ENCODE results near the gene FAT2.

The FAT2 gene

DNA sequence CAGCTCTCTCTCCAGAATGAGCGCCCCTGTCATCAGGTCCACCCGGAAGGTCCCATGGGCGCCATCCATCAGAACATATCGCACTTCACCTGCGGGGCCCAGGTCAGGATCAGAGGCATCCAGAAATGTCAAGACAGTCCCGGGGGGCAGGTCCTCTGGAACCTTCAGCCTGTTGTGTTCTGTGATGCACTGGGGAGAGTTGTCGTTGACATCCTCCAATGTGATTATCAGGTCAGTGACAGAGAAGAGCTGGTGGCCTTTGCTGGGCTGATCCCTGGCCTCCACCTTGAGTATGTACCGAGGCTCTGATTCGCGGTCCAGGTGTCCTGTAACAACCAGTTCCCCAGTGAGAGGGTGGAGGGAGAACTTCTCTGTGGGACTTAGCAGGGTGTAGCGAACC lies 25.2 kb downstream of the FAT2 start:
- TF ChIP-seq, protein P1, sequence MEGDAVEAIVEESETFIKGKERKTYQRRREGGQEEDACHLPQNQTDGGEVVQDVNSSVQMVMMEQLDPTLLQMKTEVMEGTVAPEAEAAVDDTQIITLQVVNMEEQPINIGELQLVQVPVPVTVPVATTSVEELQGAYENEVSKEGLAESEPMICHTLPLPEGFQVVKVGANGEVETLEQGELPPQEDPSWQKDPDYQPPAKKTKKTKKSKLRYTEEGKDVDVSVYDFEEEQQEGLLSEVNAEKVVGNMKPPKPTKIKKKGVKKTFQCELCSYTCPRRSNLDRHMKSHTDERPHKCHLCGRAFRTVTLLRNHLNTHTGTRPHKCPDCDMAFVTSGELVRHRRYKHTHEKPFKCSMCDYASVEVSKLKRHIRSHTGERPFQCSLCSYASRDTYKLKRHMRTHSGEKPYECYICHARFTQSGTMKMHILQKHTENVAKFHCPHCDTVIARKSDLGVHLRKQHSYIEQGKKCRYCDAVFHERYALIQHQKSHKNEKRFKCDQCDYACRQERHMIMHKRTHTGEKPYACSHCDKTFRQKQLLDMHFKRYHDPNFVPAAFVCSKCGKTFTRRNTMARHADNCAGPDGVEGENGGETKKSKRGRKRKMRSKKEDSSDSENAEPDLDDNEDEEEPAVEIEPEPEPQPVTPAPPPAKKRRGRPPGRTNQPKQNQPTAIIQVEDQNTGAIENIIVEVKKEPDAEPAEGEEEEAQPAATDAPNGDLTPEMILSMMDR (IDR thresholded peaks at IDR 0.05; ENCODE audit: insufficient read depth, low read length, poor library complexity, severe bottlenecking), result no peak
- Histone ChIP-seq H3K4me3 (replicated peaks; ENCODE audit: low read depth, low read length) (no peak overlapping the region), H3K36me3 (ENCODE audit: control insufficient read depth, insufficient read depth, low read length) (no peaks in the 10 kb centered on the region), H3K27me3 (replicated peaks; ENCODE audit: control insufficient read depth, insufficient read depth, low read length) (no peaks in the 10 kb centered on the region; the same call in 1 of the 2 replicates)
- no peak for DNase-seq (ENCODE audit: extremely low read depth, insufficient read length)

DNA sequence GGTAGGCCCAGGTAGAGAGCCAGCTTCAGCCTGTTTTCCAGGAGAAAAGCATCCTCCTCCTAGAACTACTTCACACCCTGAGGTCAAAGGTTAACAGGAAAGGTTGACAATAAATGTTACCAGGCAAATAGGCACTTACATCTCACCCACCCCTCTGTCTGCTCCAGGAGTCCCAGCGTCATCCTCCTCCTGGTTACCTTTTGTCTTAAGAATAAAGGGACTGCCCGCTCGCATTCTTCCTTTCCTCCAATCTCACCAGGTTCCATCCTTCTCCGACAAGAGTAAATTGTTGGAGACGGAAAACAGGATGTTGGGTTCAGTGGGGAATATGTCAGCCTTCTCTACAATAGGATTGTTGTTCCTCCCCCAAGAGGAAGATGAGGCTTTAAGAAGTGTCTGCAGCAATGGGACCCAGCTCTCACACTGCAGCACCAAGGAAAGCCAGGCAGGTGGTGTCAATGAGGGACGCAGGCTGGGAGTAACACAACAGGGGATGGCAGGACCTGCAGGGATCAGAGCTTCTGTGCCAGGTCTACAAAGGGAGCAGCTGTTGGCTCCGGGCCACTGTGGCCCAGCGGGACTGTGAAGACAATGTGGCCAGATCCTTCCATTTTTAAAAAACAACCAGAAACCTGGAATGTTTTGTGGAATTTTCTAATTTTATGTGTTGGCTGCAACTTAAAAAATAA lies 29.0 kb downstream of the FAT2 start:
- TF ChIP-seq, protein P1 (IDR thresholded peaks at IDR 0.05; ENCODE audit: insufficient read depth, low read length, poor library complexity, severe bottlenecking), result no peak
- no peaks in the 10 kb centered on the region for H3K36me3 ChIP-seq (ENCODE audit: control insufficient read depth, insufficient read depth, low read length)
- DNase-seq (ENCODE audit: extremely low read depth, insufficient read length), result no peak
- no peak overlapping the region for H3K4me3 ChIP-seq (replicated peaks; ENCODE audit: low read depth, low read length)
- H3K27me3 ChIP-seq (replicated peaks; ENCODE audit: control insufficient read depth, insufficient read depth, low read length), result no peaks in the 10 kb centered on the region; the same call in 1 of the 2 replicates

DNA sequence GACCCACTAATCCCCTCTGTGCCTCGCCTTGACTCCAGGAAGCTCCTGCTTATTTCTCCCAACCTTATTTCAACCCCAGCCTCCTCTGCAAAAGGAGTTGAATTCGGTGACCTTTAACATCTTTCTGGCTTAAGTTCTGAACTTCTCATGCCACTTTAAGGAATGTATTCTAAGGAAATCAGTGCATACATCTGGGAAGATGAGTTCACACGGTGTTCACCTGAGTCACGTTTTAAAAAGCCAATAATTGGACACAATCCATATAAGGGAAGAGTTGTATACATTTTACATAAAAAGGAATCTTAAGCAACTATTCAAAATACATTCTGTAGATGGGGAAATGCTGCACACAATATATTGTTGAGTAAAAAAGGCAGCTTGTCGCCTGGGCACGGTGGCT lies 33.2 kb downstream of the FAT2 start:
- TF ChIP-seq, protein P1 (IDR thresholded peaks at IDR 0.05; ENCODE audit: insufficient read depth, low read length, poor library complexity, severe bottlenecking), result no peak
- Histone ChIP-seq H3K27me3 (replicated peaks; ENCODE audit: control insufficient read depth, insufficient read depth, low read length) (no peaks in the 10 kb centered on the region; the same call in 1 of the 2 replicates), H3K36me3 (ENCODE audit: control insufficient read depth, insufficient read depth, low read length) (no peaks in the 10 kb centered on the region), H3K4me3 (replicated peaks; ENCODE audit: low read depth, low read length) (no peak overlapping the region)
- DNase-seq (ENCODE audit: extremely low read depth, insufficient read length), result no peak

DNA sequence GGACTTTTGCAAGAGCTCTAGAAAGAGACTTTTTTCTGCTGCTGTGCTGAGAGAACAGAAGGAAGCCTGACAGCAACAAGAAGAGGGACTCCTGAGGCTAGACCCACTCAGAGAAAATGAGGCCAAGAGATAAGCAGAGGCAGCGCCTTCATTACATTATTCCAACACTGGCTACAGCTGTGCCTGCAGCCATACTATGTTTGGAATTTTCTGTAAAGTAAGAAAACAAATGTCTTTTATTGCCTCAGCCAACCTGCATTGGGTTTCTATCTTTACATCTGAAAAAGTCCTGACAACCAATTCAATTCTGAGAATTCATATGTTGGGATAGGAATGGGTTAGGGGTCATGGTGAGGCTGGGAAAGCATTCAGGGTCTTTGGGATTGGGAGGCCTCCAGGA lies 33.7 kb downstream of the FAT2 start:
- TF ChIP-seq, protein P1 (IDR thresholded peaks at IDR 0.05; ENCODE audit: insufficient read depth, low read length, poor library complexity, severe bottlenecking), result no peak
- no peak for DNase-seq (ENCODE audit: extremely low read depth, insufficient read length)
- H3K4me3 ChIP-seq (replicated peaks; ENCODE audit: low read depth, low read length), result no peak overlapping the region
- no peaks in the 10 kb centered on the region; the same call in 1 of the 2 replicates for H3K27me3 ChIP-seq (replicated peaks; ENCODE audit: control insufficient read depth, insufficient read depth, low read length)
- H3K36me3 ChIP-seq (ENCODE audit: control insufficient read depth, insufficient read depth, low read length), result no peaks in the 10 kb centered on the region

DNA sequence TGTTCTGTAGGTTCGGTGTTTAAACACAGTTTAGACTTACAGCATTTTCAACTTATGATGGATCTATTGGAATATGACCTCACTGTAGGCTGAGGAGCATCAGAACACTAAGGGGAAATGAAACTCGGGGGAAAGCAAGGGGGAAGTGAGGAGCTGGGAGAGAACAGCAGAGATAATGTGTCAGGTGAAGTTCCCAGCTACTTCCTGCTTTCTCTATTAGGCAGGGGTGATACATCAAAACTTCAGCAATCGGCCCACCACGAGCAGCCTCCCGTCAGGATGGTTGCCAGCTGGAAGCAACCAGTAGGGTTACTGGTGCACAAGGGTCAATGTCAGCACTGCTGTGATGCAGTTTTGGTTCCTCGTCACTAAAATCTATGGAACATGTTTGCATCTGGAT lies 34.3 kb downstream of the FAT2 start:
- TF ChIP-seq, protein P1 (IDR thresholded peaks at IDR 0.05; ENCODE audit: insufficient read depth, low read length, poor library complexity, severe bottlenecking), result no peak
- H3K36me3 ChIP-seq (ENCODE audit: control insufficient read depth, insufficient read depth, low read length), result no peaks in the 10 kb centered on the region
- H3K27me3 ChIP-seq (replicated peaks; ENCODE audit: control insufficient read depth, insufficient read depth, low read length), result no peaks in the 10 kb centered on the region; the same call in 1 of the 2 replicates
- DNase-seq (ENCODE audit: extremely low read depth, insufficient read length), result no peak
- no peak overlapping the region for H3K4me3 ChIP-seq (replicated peaks; ENCODE audit: low read depth, low read length)
